Prostate gland (tissue), 2 donors: ENCODE results near the gene MAML3.

Experiments used
- CTCF ChIP-seq, 4 experiments: fragments of 200-600 bp in 2 of 4; fragments of 450-650 bp in 2 of 4; sonication (generic) in 2 of 4; IDR thresholded peaks; 1 replicate in 3 of 4; 2 replicates in 1 of 4; pipeline ENCODE4 v1.5.1; 2016 to 2019; ENCODE audit warnings: antibody characterized with exemption in 4 of 4, mild to moderate bottlenecking in 2 of 4, moderate library complexity in 2 of 4
- POLR2A ChIP-seq: fragments of 450-650 bp; IDR thresholded peaks from one replicate; pipeline ENCODE4 v1.6.1; 2016; ENCODE audit warnings: antibody characterized with exemption, mild to moderate bottlenecking

DNA sequence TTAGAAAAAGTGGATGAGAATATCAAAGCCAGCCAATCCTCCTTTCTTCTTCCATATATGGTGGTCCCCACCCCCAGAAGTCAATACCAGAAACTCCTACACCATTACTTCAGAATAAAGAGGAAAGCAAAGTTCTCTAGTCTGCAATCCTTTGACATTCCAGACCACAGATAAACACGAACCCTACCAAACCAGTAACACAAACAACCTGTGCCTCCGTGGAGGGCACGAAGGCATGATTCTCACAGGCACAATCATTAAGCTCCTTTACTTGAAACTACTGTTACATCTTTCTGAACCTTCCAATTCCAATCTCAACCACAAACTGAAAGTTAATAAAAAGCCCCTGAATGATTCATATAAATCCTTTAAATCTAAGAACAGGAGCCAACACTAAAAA, 16.3 kb downstream of the MAML3 start:
- TF ChIP-seq CTCF (IDR thresholded peaks at IDR 0.05) (no peak), POLR2A (no peak)
